ENCODE results near the gene NLRP3.

NLRP3 gene

GRCh38 chr1:247443641-247444040 is 27.7 kb downstream of the NLRP3 start:
- no peak overlapping the region for H3K27ac ChIP-seq
- TF ChIP-seq CTCF (conservative IDR thresholded peaks at IDR 0.05), result no peak

- TF ChIP-seq CTCF (conservative IDR thresholded peaks at IDR 0.05), result no peak
- H3K27ac ChIP-seq, result no peak overlapping the region
These were observed 28.6 kb downstream of the NLRP3 start for GRCh38 chr1:247444571-247444970.

- no peak overlapping the region for H3K27ac ChIP-seq
- TF ChIP-seq CTCF (conservative IDR thresholded peaks at IDR 0.05), result no peak
These were observed 29.8 kb downstream of the NLRP3 start for GRCh38 chr1:247445526-247446356.

GRCh38 chr1:247447162-247447909 is 31.4 kb downstream of the NLRP3 start:
- H3K27ac ChIP-seq, result no peak overlapping the region; the same call in 1 of the 2 replicates
- no peak for TF ChIP-seq CTCF (conservative IDR thresholded peaks at IDR 0.05)

- no peak for TF ChIP-seq CTCF (conservative IDR thresholded peaks at IDR 0.05)
- peak overlapping the region; percentile 9; the same call in 1 of the 2 replicates for H3K27ac ChIP-seq
These were observed 32.3 kb downstream of the NLRP3 start for GRCh38 chr1:247448107-247448791.

GRCh38 chr1:247451388-247452010 is 35.5 kb downstream of the NLRP3 start:
- TF ChIP-seq CTCF (conservative IDR thresholded peaks at IDR 0.05), result no peak

More at GRCh38 chr1:247451388-247452010, 35.5 kb downstream of the NLRP3 start:
- H3K27ac ChIP-seq, result no peak overlapping the region

Data from VCaP (cell line).